ENCODE data around the gene DLG2. TPM values are rescaled to one million over a fixed set of nuclear protein-coding genes. Genes with fewer than 3 reads are reported as not detected.

Gene DLG2
- total and polyA plus RNA-seq, 2 of the 4 experiments (the other 2 are of a cell fraction): 0.31 to 0.36 TPM

DNA sequence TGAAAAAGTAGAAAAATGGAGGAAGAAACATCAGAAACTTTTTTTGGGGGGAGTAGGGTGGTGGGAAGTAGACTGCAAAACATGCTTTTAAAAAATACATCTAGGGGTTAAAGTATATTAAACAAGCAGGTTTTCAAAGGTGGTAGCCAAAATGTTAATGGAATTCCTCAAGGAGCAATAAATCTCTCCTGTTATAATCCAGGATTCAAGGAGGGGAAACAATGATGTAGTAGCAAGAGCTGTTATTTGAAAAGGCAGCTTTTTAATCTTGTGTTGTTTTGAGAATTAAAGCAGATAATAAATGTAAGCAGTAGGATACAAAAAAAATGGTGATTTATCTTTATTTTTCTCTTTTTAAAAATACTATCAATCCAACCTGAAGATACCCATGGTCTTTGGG is 1604.4 kb downstream of the DLG2 start:
- H2AK5ac ChIP-seq (ENCODE audit: low read depth, low read length): no peak overlapping the region
- no peaks in the 10 kb centered on the region for H4K20me1 ChIP-seq (ENCODE audit: insufficient read depth, low read length)
- no peak overlapping the region for H4K8ac ChIP-seq (ENCODE audit: low read depth in 2 of 2, low read length in 2 of 2)
- H2AK9ac ChIP-seq (replicated peaks; ENCODE audit: low read depth, low read length, poor library complexity): no peak overlapping the region
- ATAC-seq (ENCODE audit: low read depth) (no peak), DNase-seq (no peak)
- no peaks in the 10 kb centered on the region; the same call in 1 of the 2 replicates for H3K4me1 ChIP-seq (ENCODE audit: control insufficient read depth, insufficient read depth, low read length)
- no peak overlapping the region for H4K5ac ChIP-seq (ENCODE audit: low read depth, low read length)
- TF ChIP-seq MXI1 (IDR thresholded peaks at IDR 0.05; ENCODE audit: borderline replicate concordance, low read depth, low read length) (no peak), ELK1 (IDR thresholded peaks at IDR 0.05; ENCODE audit: borderline replicate concordance, low read depth, low read length) (no peak), MAFK (IDR thresholded peaks at IDR 0.05; ENCODE audit: low read depth, low read length) (no peak), BHLHE40 (IDR thresholded peaks at IDR 0.05; ENCODE audit: low read depth, low read length) (no peak), NFE2L2 (IDR thresholded peaks at IDR 0.05; ENCODE audit: low read depth, low read length) (no peak), CEBPB (IDR thresholded peaks at IDR 0.05; ENCODE audit: low read depth, low read length) (no peak), SMC3 (IDR thresholded peaks at IDR 0.05; ENCODE audit: low read depth, low read length) (no peak)
- ChIA-PET POLR2A (ENCODE audit: unreplicated experiment) (no interaction called here), CTCF (no interaction called here)
- H3K27ac ChIP-seq (ENCODE audit: insufficient read depth, low read length): no peak overlapping the region
- no peaks in the 10 kb centered on the region for H3K79me1 ChIP-seq (ENCODE audit: low read depth in 1 of 2, low read length in 2 of 2)
- no peak overlapping the region for H2BK15ac ChIP-seq (ENCODE audit: low read depth, low read length)
- H2BK5ac ChIP-seq (ENCODE audit: low read depth, low read length, poor library complexity, severe bottlenecking): no peak overlapping the region
- H3K18ac ChIP-seq (ENCODE audit: low read depth, low read length): no peak overlapping the region
- H3K23ac ChIP-seq (ENCODE audit: low read depth, low read length): no peak overlapping the region
- H3K36me3 ChIP-seq (ENCODE audit: control insufficient read depth, insufficient read depth, low read length): no peaks in the 10 kb centered on the region
- no peak overlapping the region for H3K9ac ChIP-seq (ENCODE audit: low read depth, low read length)
- H3K27me3 ChIP-seq (ENCODE audit: control insufficient read depth, insufficient read depth, low read length): no peaks in the 10 kb centered on the region
- no peak overlapping the region for H3K56ac ChIP-seq (ENCODE audit: extremely low read depth, insufficient read depth, low read length)
- no peak overlapping the region for H3K14ac ChIP-seq (replicated peaks; ENCODE audit: low read depth, low read length)
- H2AFZ ChIP-seq (replicated peaks; ENCODE audit: low read length, poor library complexity): no peak overlapping the region
- no peak overlapping the region for H2BK120ac ChIP-seq (ENCODE audit: low read depth, low read length)
- no peak overlapping the region for H4K91ac ChIP-seq (ENCODE audit: insufficient read depth, low read depth, low read length)
- H2BK20ac ChIP-seq (ENCODE audit: low read depth, low read length): no peak overlapping the region
- H3K4me3 ChIP-seq (ENCODE audit: insufficient read depth, low read depth, low read length): no peak overlapping the region
- no peaks in the 10 kb centered on the region for H3K9me1 ChIP-seq (ENCODE audit: insufficient read depth, low read length)
- in situ Hi-C loops (cut with MboI; ENCODE audit: low sequenced_read_pairs) (no loop called here), dilution Hi-C loops (cut with HindIII; ENCODE audit: low sequenced_read_pairs, unreplicated experiment) (no loop called here), intact Hi-C loops (cut with micrococcal nuclease) (no loop called here)
- BruUV-seq (replicated peaks): no TSS peak
- H3K4ac ChIP-seq (ENCODE audit: low read depth, low read length): no peak overlapping the region
- H3K9me3 ChIP-seq (ENCODE audit: control insufficient read depth, insufficient read depth, low read length): no peaks in the 10 kb centered on the region
- no peak overlapping the region for H3K4me2 ChIP-seq (ENCODE audit: low read depth, low read length)

All from IMR-90 (cell line).